ENCODE results near the gene SMYD3. TPM values are rescaled to one million over a fixed set of nuclear protein-coding genes. Genes with fewer than 3 reads are reported as not detected.

The SMYD3 gene
- total and polyA plus RNA-seq, 9 of the 15 experiments (the other 6 are each of a cell fraction or from before 2014, with no cell fraction given): 128 to 440 (median 197) TPM

- Histone ChIP-seq H3K27ac (ENCODE audit: extremely low read depth, low read depth, low read length) (no peak overlapping the region), H3K4me3 (no peak overlapping the region), H4K20me1 (replicated peaks; ENCODE audit: control insufficient read depth, insufficient read depth, low read length) (no peaks in the 10 kb centered on the region), H3K4me2 (ENCODE audit: insufficient read depth, low read length) (no peak overlapping the region), H3K27me3 (ENCODE audit: control insufficient read depth in 2 of 2, insufficient read depth in 2 of 2, low read length in 2 of 2) (no peaks in the 10 kb centered on the region), H3K4me1 (replicated peaks in 1 of 2; ENCODE audit: control insufficient read depth in 2 of 2, insufficient read depth in 2 of 2, low read length in 2 of 2) (peaks cover 0 to 5% of the 10 kb centered on the region in 2 experiments; a peak in 2 of 5 replicates), H2AFZ (ENCODE audit: low read depth, low read length) (no peak overlapping the region), H3K9ac (ENCODE audit: insufficient read depth in 1 of 2, low read depth in 2 of 2, low read length in 2 of 2) (no peak overlapping the region), H3K36me3 (ENCODE audit: control insufficient read depth, insufficient read depth, low read length) (no peaks in the 10 kb centered on the region), H3K79me2 (ENCODE audit: control insufficient read depth, insufficient read depth, low read length) (no peaks in the 10 kb centered on the region), H3K9me3 (replicated peaks; ENCODE audit: control insufficient read depth, insufficient read depth, low read depth, low read length) (no peaks in the 10 kb centered on the region), H3K9me1 (ENCODE audit: control insufficient read depth, insufficient read depth, low read length) (no peaks in the 10 kb centered on the region)
- ATAC-seq (no peak), FAIRE-seq (no peak), DNase-seq (ENCODE audit: extremely low read depth in 1 of 4, low spot score in 3 of 4) (no peak)
- TF ChIP-seq ZNF77 (CRISPR knock-in tag; IDR thresholded peaks at IDR 0.05) (no peak), RBBP5 (IDR thresholded peaks at IDR 0.05; ENCODE audit: borderline replicate concordance, insufficient read depth, low read length, poor library complexity, severe bottlenecking) (no peak)
- in situ Hi-C loops (cut with MboI) (no loop called here), intact Hi-C loops (cut with micrococcal nuclease) (no loop called here)
- CTCF ChIA-PET (ENCODE audit: low intra/inter-chr PET ratio): no interaction called here
- 84% methylated on average over 2 of the region's 2 CpGs for WGBS (ENCODE audit: insufficient coverage, low coverage, missing lambda C conversion rate)
- POLR2A ChIA-PET: no interaction called here
- no TSS peak for BruUV-seq (replicated peaks)
Observed at GRCh38 chr1:246265481-246265880, 241.6 kb downstream of the SMYD3 start.

DNA sequence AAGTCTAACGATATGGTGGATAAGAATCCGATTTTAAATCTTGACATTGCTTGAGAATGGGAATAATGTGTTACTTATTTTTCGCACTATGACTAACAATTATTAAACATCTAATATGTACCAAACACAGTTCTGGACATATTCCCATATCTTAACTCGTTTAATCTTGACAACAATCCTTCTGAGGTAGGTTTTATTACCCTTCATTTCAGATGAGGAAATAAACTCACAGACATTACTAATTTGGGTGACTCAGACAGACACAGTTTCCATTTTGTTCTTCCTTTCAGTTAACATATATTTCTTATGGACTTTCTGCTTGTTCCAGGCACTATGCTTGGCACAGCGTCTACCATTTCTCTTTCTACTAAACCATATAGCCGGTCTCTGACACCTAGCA lies 244.8 kb downstream of the SMYD3 start:
- H2AFZ ChIP-seq (ENCODE audit: low read depth, low read length): no peak overlapping the region
- no peak for ATAC-seq
- in situ Hi-C loops (cut with MboI) (no loop called here), intact Hi-C loops (cut with micrococcal nuclease) (no loop called here)
- no peaks in the 10 kb centered on the region for H3K36me3 ChIP-seq (ENCODE audit: control insufficient read depth, insufficient read depth, low read length)
- H3K4me1 ChIP-seq (replicated peaks in 1 of 2; ENCODE audit: control insufficient read depth in 2 of 2, insufficient read depth in 2 of 2, low read length in 2 of 2): no peaks in the 10 kb centered on the region
- DNase-seq (ENCODE audit: extremely low read depth in 1 of 4, low spot score in 3 of 4): no peak
- no peak for FAIRE-seq
- no peak overlapping the region for H3K27ac ChIP-seq (ENCODE audit: extremely low read depth, low read depth, low read length)
- POLR2A ChIA-PET: no interaction called here
- H3K4me3 ChIP-seq: no peak overlapping the region
- H3K9me3 ChIP-seq (replicated peaks; ENCODE audit: control insufficient read depth, insufficient read depth, low read depth, low read length): peaks cover 3% of the 10 kb centered on the region; the same call in 1 of the 2 replicates
- H3K79me2 ChIP-seq (ENCODE audit: control insufficient read depth, insufficient read depth, low read length): no peaks in the 10 kb centered on the region
- no peaks in the 10 kb centered on the region for H3K9me1 ChIP-seq (ENCODE audit: control insufficient read depth, insufficient read depth, low read length)
- CTCF ChIA-PET (ENCODE audit: low intra/inter-chr PET ratio): interaction anchor here (0.6 kb wide), 1 partner anchor 229 kb away, joined by 3 read pairs; no protein-coding TSS in a partner anchor
- 64% methylated on average over 6 of the region's 6 CpGs for WGBS (ENCODE audit: insufficient coverage, low coverage, missing lambda C conversion rate)
- H3K27me3 ChIP-seq (ENCODE audit: control insufficient read depth in 2 of 2, insufficient read depth in 2 of 2, low read length in 2 of 2): no peaks in the 10 kb centered on the region
- no peaks in the 10 kb centered on the region for H4K20me1 ChIP-seq (replicated peaks; ENCODE audit: control insufficient read depth, insufficient read depth, low read length)
- H3K4me2 ChIP-seq (ENCODE audit: insufficient read depth, low read length): no peak overlapping the region
- H3K9ac ChIP-seq (ENCODE audit: insufficient read depth in 1 of 2, low read depth in 2 of 2, low read length in 2 of 2): no peak overlapping the region
- no TSS peak for BruUV-seq (replicated peaks)
- TF ChIP-seq PRDM10 (IDR thresholded peaks at IDR 0.05; ENCODE audit: partially characterized antibody) (no peak), SFPQ (IDR thresholded peaks at IDR 0.05; ENCODE audit: low read depth, low read length) (no peak), MYBL2 (IDR thresholded peaks at IDR 0.05; ENCODE audit: low read depth) (no peak), MYBL2 (CRISPR knock-in tag; IDR thresholded peaks at IDR 0.05; ENCODE audit: borderline replicate concordance) (no peak), CHCHD3 (CRISPR knock-in tag; IDR thresholded peaks at IDR 0.05) (no peak)
- TF ChIP-seq, protein P1, sequence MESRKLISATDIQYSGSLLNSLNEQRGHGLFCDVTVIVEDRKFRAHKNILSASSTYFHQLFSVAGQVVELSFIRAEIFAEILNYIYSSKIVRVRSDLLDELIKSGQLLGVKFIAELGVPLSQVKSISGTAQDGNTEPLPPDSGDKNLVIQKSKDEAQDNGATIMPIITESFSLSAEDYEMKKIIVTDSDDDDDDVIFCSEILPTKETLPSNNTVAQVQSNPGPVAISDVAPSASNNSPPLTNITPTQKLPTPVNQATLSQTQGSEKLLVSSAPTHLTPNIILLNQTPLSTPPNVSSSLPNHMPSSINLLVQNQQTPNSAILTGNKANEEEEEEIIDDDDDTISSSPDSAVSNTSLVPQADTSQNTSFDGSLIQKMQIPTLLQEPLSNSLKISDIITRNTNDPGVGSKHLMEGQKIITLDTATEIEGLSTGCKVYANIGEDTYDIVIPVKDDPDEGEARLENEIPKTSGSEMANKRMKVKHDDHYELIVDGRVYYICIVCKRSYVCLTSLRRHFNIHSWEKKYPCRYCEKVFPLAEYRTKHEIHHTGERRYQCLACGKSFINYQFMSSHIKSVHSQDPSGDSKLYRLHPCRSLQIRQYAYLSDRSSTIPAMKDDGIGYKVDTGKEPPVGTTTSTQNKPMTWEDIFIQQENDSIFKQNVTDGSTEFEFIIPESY (CRISPR knock-in tag; IDR thresholded peaks at IDR 0.05): no peak

Measured in K562 (cell line).